NCI-H2196 treated with DMSO at 0.1 percent for 48 hours (cell line): ENCODE results near the gene PPP1R12B.
"Not testable (repeated sequence)": the region's sequence is repeated elsewhere in the genome, so short reads cannot be mapped to it uniquely, and the experiment has no call there.

Source experiments
- DNase-seq: peaks from one replicate; lab custom pipeline; 2025; ENCODE audit not compliant: unreplicated experiment; lab: John Stamatoyannopoulos, UW

PPP1R12B gene

DNA sequence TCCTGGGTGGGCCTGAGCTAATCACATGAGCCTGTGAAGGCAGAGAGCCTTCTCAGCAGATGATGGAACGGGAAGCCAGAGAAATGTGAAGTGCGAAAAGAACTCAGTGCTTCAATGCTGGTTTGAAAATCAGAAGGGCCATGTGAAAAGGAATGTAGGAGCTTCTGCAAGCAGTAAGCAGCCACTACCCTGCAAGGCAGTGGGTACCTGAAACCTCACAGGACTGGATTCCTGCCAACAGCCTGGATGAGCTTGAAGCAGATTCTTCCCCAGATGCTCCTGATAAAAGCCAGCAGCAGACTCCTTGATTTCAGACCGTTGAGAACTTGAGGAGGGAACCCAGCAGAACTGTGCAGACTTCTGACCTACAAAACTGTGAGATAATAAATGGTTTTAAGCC, 203.2 kb downstream of the PPP1R12B start:
- no peak for DNase-seq

DNA sequence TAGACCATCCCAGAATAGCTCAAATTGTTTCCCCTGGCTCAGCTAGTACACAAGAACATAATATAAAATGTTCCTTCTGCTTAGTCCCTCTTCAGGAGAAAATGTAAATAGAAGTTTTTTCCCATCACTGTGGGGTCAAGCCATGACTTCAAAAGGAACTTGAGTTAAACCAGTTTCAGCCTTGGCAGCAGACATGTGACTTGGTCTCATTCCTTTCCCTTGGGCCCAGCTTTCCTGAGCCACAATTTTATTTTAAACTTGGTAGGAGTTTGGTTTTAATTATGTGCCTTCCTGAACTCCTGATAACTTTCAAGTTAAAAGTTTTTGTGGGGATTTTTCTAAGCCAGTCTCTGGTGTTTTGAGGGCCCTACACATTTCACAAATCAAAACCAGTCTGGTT, 204.1 kb downstream of the PPP1R12B start:
- not testable (repeated sequence) for DNase-seq

DNA sequence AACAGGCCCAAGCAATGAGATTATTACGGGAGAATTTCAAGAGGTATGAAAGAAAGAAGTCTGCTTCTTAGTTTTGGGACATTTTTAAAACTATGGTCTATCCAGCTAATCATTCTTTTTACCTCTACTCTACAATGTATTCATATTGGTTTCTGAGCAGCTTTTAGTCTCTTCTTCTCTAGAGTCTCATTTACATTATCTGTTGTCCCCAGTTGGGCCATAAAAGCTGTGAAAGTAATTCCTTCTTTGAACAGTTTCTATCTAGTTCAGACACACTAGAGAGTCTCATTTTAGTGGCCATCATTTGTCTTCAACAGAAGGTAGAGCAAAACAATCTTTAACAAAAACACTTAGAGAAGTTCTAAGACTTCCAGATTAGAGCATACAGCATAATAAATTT, 204.6 kb downstream of the PPP1R12B start:
- DNase-seq = not testable (repeated sequence)

GRCh38 chr1:202553560-202554038, 205.1 kb downstream of the PPP1R12B start:
- no peak for DNase-seq

DNA sequence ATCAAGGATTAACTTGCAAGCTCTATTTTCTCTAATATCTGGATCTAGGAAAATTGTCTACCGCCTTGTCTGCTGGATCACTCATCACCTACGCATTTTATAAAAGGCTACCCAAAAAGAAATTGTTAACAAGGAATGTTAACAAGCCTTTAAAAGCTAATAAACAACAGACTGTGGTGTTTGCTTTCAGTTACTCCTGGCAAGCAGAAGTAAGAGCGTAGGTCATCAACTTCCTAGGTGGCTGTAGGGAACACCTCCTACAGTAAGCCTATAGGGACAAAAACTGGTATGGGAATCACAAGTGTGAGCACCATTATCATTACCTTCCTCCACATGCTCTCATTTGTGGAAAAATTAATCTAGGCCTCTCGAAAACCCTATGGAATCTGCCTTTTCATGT, 206.1 kb downstream of the PPP1R12B start:
- DNase-seq = not testable (repeated sequence)

DNA sequence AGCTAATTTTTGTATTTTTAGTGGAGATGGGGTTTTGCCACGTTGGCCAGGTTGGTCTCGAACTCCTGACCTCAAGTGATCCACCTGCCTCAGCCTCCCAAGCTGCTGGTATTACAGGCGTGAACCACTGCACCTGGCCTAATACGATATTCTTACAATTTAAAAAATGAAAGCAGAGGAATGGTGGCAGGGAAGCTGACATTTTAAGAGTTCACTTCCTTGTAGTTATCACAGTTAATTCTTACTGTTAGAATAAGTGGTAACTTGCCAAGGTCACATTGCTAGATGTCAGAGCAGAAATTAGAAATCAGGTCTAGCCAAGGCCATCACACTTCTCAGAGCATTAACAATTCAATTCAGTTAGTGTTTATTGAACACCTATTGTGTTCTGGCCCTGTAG, 207.5 kb downstream of the PPP1R12B start:
- not testable (repeated sequence) for DNase-seq

- DNase-seq = not testable (repeated sequence)
Observed at GRCh38 chr1:202557662-202558061, 209.2 kb downstream of the PPP1R12B start.

DNA sequence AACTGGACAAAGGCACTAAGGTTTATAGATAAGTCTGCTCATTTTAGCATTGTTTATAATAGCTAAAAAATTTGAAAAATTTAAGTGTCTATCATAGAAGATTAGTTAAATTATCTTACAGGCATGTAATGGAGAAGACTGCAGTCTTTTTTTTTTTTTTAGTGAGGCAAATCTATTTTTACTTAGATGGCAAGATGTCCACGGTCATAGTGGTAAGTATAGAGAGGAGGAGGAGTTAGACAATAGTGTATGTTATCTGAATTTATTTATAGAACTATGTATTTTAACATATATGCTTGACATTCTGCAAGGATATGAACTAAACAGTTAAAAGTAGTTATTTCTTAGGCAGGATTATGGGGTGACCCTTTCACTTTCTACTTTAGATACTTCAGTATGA, 212.7 kb downstream of the PPP1R12B start:
- no peak for DNase-seq

DNA sequence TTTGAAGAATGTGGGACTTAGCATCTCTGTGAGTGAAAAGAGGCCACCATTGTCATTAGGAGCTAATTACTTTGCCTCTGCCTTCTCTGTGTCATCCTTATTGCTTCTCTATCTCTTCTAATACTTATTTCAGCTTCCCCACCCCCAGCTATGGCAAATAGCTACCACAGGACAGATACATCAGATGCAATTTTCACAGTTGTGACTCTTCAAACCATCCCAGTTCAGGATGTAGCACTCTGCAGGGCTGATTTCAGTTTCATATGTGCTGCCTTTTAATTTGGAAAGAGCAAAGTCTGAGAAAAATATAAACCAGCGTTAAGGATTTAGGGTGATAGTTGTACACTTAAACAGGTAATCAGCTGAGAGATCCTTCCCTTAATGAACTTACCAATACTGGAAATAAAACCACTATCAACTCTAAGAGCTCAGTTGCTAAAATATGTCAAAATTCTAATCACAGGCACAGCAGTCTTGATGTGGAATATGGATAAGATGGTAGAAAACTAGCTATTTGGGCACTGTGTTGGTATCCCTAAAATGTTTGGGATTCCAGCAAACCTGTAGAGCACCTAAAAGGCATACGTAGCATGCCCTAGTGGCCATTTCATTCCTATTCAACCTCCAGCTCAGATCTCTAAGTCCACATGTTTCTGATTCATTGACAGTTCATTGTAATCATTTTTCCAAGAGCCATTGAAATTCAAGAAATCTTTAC, 213.4 kb downstream of the PPP1R12B start:
- no peak for DNase-seq

DNA sequence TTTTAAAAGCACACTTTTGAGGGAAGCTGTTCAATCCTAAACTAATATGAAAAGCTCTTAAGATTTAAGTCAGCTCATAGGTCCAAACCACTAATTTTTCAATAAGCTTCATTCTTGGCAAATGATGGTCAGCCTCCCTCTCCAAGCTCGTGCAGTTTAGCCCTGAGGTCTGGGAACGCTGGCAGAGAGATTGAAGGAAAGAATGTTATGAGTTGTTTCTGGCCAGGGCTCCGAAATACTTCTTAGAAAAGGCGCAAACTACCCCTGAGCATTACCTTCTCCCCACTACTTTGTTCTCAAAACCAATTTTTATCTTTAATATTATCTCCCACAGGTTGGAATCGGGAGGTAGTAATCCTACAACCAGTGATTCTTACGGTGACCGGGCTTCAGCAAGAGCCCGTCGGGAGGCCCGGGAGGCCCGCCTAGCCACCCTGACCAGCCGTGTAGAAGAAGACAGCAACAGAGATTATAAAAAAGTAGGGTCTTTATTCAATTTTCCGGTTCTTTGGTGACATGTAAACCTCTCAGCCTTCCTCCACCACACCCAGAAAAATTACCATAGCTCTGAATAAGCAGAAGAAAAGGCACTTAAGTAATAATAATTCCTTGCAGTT, 214.1 kb downstream of the PPP1R12B start:
- DNase-seq = no peak

GRCh38 chr1:202563818-202564217, 215.3 kb downstream of the PPP1R12B start:
- DNase-seq = no peak

DNA sequence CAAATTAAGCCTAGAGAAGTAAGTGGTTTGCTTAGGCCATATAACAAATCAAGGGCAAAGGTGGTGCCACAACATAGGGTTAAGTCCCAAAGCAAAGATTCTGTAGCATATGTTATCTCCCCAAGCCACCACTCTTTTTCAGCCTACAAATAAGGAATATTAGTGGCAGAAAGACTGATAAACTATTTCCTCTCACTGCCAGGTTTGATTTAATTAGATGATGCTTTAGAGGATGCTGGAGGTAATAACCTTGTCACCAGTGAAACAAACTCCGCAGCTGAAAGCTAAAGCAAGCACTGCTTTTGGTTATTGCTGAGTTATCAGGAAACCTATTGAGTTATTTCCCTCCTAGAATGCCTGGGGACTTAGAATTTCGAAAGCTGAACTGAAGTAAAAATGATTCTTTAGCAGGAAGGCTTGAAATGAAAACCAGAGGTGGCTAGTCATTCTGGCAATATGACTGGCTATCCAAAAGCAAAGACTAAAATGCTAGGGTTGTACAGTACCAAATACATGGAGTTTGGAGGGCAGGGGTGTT, 216.5 kb downstream of the PPP1R12B start:
- no peak for DNase-seq

DNA sequence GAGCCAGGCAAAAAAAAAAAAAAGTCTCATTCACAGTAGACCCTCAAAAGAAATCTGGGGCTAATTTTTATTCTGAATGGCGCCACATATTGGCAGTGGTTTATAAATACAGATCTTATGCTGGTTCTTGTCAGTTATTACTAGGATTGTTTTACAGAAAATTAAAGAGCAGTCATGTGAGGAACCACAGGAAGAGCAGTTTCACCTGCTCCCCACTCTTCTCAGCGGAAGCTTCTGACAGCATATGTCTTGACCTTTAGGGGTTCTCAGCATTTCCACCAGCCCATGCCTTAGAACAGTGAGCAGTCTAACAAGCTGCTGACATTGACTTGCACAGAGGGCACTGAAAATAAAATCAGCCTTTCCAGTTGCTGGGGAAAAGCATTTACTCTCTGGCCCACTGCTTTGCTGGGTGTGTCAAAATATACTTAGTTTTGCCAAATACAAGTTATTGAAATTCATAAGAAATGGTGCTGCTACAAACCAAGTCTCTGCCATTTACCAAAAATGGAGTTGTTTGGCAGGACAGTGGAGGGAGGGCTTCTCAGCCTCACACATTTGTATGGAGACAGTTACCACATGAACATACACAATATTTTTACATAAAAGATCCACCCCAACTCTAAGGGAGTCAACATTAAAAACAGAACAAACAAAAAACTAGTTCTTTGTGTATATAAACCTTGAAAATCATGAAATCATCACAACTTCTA, 217.5 kb downstream of the PPP1R12B start:
- DNase-seq = no peak

GRCh38 chr1:202567738-202568137, 219.2 kb downstream of the PPP1R12B start:
- no peak for DNase-seq

GRCh38 chr1:202568410-202568809, 219.9 kb downstream of the PPP1R12B start:
- DNase-seq = no peak

DNA sequence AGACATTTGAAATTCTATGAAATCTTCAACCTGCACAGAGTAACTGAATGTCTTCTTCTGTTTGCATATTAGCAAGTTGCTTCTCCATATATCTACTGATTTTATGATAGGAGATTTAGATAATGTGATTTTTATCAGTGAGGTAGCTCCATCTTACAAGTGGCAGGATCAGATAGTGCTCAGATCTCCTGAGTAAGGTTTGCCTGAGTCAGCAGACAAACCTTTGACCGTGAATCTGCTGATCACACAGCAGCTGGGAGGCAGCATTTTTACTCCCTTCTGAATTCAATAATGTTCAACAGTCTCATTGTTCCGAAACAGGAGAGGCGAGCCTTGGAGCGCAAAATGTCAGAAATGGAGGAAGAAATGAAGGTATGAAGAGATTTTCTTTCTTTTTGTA, 220.3 kb downstream of the PPP1R12B start:
- no peak for DNase-seq

GRCh38 chr1:202569393-202570322, 221.2 kb downstream of the PPP1R12B start:
- DNase-seq = no peak

DNA sequence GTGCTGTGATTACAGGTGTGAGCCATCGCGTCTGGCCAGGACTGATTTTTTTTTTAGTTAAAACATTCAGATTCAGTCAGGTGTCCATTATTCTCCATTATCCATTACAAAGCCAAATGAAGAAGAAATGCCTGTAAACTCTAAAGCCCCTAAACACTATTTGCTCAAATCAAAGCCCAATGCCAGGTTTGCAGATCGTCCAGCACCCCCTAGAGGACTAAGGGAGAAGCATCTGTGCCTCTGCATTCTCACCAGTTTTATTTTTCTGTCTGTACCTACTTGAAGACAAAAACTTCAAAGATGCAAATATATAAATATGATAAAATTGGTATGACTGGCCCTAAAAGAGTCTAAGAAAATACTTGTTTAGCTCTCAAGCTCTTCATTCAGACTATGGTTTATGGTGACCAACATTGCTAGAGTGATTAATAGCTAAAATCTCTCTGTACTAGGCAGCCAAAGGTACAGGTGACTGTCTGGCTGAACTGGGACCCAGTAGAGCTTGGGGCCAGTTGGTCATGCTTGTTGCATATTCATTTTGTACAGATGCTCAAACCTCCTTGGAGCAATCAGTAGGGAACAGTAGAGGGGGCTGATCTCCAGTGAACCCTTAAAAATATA, 223.3 kb downstream of the PPP1R12B start:
- no peak for DNase-seq

GRCh38 chr1:202572867-202573266, 224.4 kb downstream of the PPP1R12B start:
- DNase-seq = no peak
